Ureter (tissue), 1 donor: ENCODE measurements around the gene CACYBP. TPM values are rescaled to one million over a fixed set of nuclear protein-coding genes. Genes with fewer than 3 reads are reported as not detected.
"Not testable (repeated sequence)": the region's sequence is repeated elsewhere in the genome, so short reads cannot be mapped to it uniquely, and the experiment has no call there.

Experiments used
- DNase-seq: peaks from one replicate; pipeline ENCODE4 v3.0.0-alpha.2; 2020; ENCODE audit warnings: low spot score
- total RNA-seq: library from RNA; stranded (reverse); gene quantifications from one replicate; pipeline ENCODE4 v1.2.4, GENCODE V29; 2023
- donor health status: DM: yes; HTN: yes; CAD: no.

The CACYBP gene
- total RNA-seq, 1 donor from 2014 or later, result 54.1 TPM

GRCh38 chr1:175009532-175009931 lies 9.8 kb downstream of the CACYBP start:
- DNase-seq, result no peak

- no peak for DNase-seq
Measured at GRCh38 chr1:175013445-175013844, 13.7 kb downstream of the CACYBP start.

- no peak for DNase-seq
Measured at GRCh38 chr1:175015243-175015642, 15.5 kb downstream of the CACYBP start.

- DNase-seq, result no peak
Measured at GRCh38 chr1:175019524-175019923, 19.8 kb downstream of the CACYBP start.

- peak; percentile 99 for DNase-seq
Measured at GRCh38 chr1:175023043-175023921, 23.5 kb downstream of the CACYBP start, which contains the start of gene MRPS14. MRPS14 (minus strand) TSS chr1:175023425; CDS start chr1:175023408, 17 bp downstream.

- DNase-seq, result not testable (repeated sequence)
Measured at GRCh38 chr1:175023922-175024242, 24.1 kb downstream of the CACYBP start.

GRCh38 chr1:175024773-175025172 lies 25.0 kb downstream of the CACYBP start:
- no peak for DNase-seq

GRCh38 chr1:175033953-175034352 lies 34.2 kb downstream of the CACYBP start:
- no peak for DNase-seq

- no peak for DNase-seq
Measured at GRCh38 chr1:175034775-175035174, 35.0 kb downstream of the CACYBP start.

GRCh38 chr1:175035865-175036264 lies 36.1 kb downstream of the CACYBP start:
- DNase-seq, result no peak

- DNase-seq, result no peak
Measured at GRCh38 chr1:175036476-175036875, 36.7 kb downstream of the CACYBP start.

GRCh38 chr1:175037416-175037815 lies 37.7 kb downstream of the CACYBP start:
- no peak for DNase-seq

- no peak for DNase-seq
Measured at GRCh38 chr1:175040324-175040879, 40.7 kb downstream of the CACYBP start.

GRCh38 chr1:175042650-175043049 lies 42.9 kb downstream of the CACYBP start:
- no peak for DNase-seq

- no peak for DNase-seq
Measured at GRCh38 chr1:175043824-175044223, 44.1 kb downstream of the CACYBP start.

GRCh38 chr1:175044591-175044990 lies 44.8 kb downstream of the CACYBP start:
- DNase-seq, result not testable (repeated sequence)

- no peak for DNase-seq
Measured at GRCh38 chr1:175045097-175045496, 45.4 kb downstream of the CACYBP start.

- no peak for DNase-seq
Measured at GRCh38 chr1:175045519-175045918, 45.8 kb downstream of the CACYBP start.

- DNase-seq, result no peak
Measured at GRCh38 chr1:175050992-175051391, 51.2 kb downstream of the CACYBP start.

GRCh38 chr1:175054736-175055135 lies 55.0 kb downstream of the CACYBP start:
- no peak for DNase-seq
